Nephron (organoid): ENCODE data around the gene LSP1.
A peak's percentile ranks its signal among the peaks of the same experiment; 100 is the strongest.

Experiments used
- H3K27ac Mint-ChIP-seq, 3 experiments: 2 replicates each; pipeline ENCODE4 v1.8.0; 2020; ENCODE audit warnings: mixed read lengths in 3 of 3, mild to moderate bottlenecking in 2 of 3, moderate library complexity in 1 of 3
- H3K27me3 Mint-ChIP-seq: 2 replicates; pipeline ENCODE4 v1.8.0; 2021; ENCODE audit warnings: low read depth, mild to moderate bottlenecking, moderate library complexity, mixed read lengths
- H3K36me3 Mint-ChIP-seq: 2 replicates; pipeline ENCODE4 v1.8.0; 2020; ENCODE audit warnings: low read depth, mixed read lengths
- H3K4me1 Mint-ChIP-seq: 2 replicates; pipeline ENCODE4 v1.8.0; 2020; ENCODE audit warnings: mixed read lengths
- H3K4me3 Mint-ChIP-seq, 3 experiments: 2 replicates each; pipeline ENCODE4 v1.8.0; 2020; ENCODE audit warnings: mild to moderate bottlenecking in 3 of 3, mixed read lengths in 3 of 3, moderate library complexity in 2 of 3
- H3K9me3 Mint-ChIP-seq: 2 replicates; pipeline ENCODE4 v1.8.0; 2020; ENCODE audit warnings: mixed read lengths
- TF ChIP-seq, protein P1 (sequence below), 3 experiments: fragments of 200-600 bp; sonication (generic); IDR thresholded peaks; one replicate each; pipeline ENCODE4 v1.5.0; 2021; ENCODE audit warnings: antibody characterized with exemption in 3 of 3; ENCODE audit not compliant: unreplicated experiment in 3 of 3

The LSP1 gene

DNA sequence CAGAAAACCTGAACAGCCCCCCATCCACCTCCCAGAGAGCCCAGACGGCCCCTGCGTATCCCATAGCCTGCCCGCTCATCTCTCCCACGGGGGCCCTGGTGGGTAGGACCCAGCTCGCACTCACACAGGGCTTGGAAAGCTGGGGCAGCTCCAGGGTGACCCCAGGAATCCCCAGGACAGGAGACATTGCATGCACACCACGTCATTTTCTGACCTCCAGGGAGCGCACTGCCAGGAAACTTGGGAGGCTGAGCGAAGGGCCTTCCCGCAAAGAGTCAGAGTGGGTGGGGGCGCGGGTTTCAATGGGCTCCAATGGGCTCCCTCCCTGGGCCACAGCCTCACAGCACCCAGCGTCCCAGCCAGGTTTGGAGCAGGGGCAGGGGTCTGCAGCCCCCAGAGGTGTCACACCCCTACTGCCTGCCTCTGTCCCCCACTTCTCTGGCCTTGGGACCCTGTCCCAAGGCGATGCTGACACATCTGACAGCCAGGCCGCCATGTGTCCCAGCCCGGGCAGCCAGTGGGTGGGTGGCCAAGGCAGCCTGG lies 26.3 kb upstream of the LSP1 start:
- Mint-ChIP-seq H3K4me1 (peaks cover 26% of the 10 kb centered on the region), H3K27ac (peak overlapping the region in 2 of 3 experiments; percentile 49 to 72), H3K27me3 (peaks cover 3% of the 10 kb centered on the region), H3K9me3 (no peaks in the 10 kb centered on the region), H3K36me3 (no peaks in the 10 kb centered on the region), H3K4me3 (no peak overlapping the region)
- TF ChIP-seq, protein P1, sequence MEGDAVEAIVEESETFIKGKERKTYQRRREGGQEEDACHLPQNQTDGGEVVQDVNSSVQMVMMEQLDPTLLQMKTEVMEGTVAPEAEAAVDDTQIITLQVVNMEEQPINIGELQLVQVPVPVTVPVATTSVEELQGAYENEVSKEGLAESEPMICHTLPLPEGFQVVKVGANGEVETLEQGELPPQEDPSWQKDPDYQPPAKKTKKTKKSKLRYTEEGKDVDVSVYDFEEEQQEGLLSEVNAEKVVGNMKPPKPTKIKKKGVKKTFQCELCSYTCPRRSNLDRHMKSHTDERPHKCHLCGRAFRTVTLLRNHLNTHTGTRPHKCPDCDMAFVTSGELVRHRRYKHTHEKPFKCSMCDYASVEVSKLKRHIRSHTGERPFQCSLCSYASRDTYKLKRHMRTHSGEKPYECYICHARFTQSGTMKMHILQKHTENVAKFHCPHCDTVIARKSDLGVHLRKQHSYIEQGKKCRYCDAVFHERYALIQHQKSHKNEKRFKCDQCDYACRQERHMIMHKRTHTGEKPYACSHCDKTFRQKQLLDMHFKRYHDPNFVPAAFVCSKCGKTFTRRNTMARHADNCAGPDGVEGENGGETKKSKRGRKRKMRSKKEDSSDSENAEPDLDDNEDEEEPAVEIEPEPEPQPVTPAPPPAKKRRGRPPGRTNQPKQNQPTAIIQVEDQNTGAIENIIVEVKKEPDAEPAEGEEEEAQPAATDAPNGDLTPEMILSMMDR (IDR thresholded peaks at IDR 0.05; ENCODE audit: unreplicated experiment in 3 of 3): no peak

- peak overlapping the region; percentile 72 to 90 (median 84) for H3K27ac Mint-ChIP-seq
- H3K9me3 Mint-ChIP-seq: no peaks in the 10 kb centered on the region
- H3K4me3 Mint-ChIP-seq: peak overlapping the region; percentile 36 to 55 (median 49)
- no peaks in the 10 kb centered on the region for H3K36me3 Mint-ChIP-seq
- H3K27me3 Mint-ChIP-seq: peaks cover 3% of the 10 kb centered on the region
- peaks cover 31% of the 10 kb centered on the region for H3K4me1 Mint-ChIP-seq
- TF ChIP-seq, protein P1 (IDR thresholded peaks at IDR 0.05; ENCODE audit: unreplicated experiment in 3 of 3): no peak
Measured at GRCh38 chr11:1827095-1827813, 25.6 kb upstream of the LSP1 start.

DNA sequence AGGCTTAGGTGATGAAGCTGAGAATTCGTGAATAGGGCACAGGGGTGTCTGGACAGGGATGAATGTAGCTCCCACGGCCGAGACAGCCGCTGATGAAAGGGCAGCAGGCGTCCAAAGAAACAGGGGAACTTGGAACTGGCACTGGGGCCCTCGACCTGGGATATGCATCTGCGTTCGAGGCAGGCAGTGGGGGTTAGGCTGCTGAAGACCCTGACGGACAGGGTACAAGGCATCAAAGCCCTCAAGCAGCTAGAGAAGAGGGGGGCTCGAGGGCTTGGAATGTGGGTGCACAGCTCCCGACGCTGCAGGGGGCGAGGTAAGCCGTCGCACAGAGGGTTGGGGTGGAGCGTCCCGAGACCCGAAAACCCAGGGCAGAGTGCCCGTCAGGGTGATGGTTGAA lies 25.0 kb upstream of the LSP1 start:
- peaks cover 33% of the 10 kb centered on the region for H3K4me1 Mint-ChIP-seq
- no peaks in the 10 kb centered on the region for H3K36me3 Mint-ChIP-seq

GRCh38 chr11:1828542-1828941 lies 24.3 kb upstream of the LSP1 start:
- Mint-ChIP-seq H3K27me3 (peaks cover 4% of the 10 kb centered on the region), H3K36me3 (no peaks in the 10 kb centered on the region), H3K9me3 (no peaks in the 10 kb centered on the region), H3K4me3 (no peak overlapping the region), H3K4me1 (peaks cover 40% of the 10 kb centered on the region), H3K27ac (peak overlapping the region in 1 of 3 experiments; percentile 67)
- TF ChIP-seq, protein P1 (IDR thresholded peaks at IDR 0.05; ENCODE audit: unreplicated experiment in 3 of 3): no peak

More for the DNA sequence above, 25.0 kb upstream of the LSP1 start:
- TF ChIP-seq, protein P1 (IDR thresholded peaks at IDR 0.05; ENCODE audit: unreplicated experiment in 3 of 3): no peak
- H3K27me3 Mint-ChIP-seq: peaks cover 3% of the 10 kb centered on the region
- H3K4me3 Mint-ChIP-seq: peak overlapping the region in 2 of 3 experiments; percentile 49 to 55
- no peaks in the 10 kb centered on the region for H3K9me3 Mint-ChIP-seq
- peak overlapping the region in 2 of 3 experiments; percentile 72 to 90 for H3K27ac Mint-ChIP-seq

DNA sequence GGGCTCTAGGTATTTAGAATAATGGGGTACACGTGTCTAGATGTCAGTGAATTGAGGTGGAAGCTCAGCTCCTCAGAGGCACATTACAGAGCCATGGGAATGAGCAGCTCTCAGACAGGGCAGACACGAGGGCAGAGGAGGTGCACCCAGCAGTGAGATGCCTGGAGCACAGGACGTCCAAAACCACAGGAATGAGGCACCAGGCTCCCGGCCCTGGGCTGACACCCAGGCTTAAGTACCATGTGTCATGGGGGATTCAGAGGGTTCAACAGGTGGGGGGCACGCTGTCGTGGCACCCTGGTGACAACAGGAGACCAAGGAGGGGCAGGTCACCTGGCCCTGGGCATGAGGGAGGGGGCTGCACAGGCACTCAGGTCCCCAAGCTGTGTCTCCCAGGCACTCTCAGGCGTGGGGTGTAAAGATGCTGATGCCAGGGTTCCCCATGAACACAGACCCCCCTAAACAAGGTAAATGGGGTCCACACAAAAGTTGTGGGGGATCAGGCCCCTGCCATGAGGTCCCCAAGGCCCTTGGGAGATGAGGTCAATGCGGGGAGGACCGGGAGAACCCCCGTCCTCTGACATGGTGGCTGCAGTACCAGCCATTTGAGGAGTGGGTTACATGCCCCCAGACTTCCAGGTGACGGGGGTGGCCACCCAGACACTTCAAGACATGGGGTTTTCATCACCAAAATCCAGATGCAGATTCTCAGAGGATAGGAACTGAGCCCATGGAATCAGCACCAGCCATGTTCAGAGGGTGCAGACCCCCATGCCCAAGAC lies 23.7 kb upstream of the LSP1 start:
- Mint-ChIP-seq H3K27ac (peak overlapping the region in 2 of 3 experiments; percentile 67 to 69), H3K4me1 (peaks cover 43% of the 10 kb centered on the region), H3K4me3 (no peak overlapping the region), H3K36me3 (no peaks in the 10 kb centered on the region), H3K27me3 (peaks cover 6% of the 10 kb centered on the region), H3K9me3 (no peaks in the 10 kb centered on the region)
- TF ChIP-seq, protein P1 (IDR thresholded peaks at IDR 0.05; ENCODE audit: unreplicated experiment in 3 of 3): no peak
